HG03108 (cell line): ENCODE results near the gene INPP4B.
"Not testable (repeated sequence)": the region's sequence is repeated elsewhere in the genome, so short reads cannot be mapped to it uniquely, and the experiment has no call there.

ENCODE experiments used
- ATAC-seq: cut with Tn5 transposase; IDR thresholded peaks from one replicate; pipeline ENCODE4 v1.9.1; 2021; ENCODE audit warnings: moderate library complexity; ENCODE audit not compliant: unreplicated experiment

Gene INPP4B

GRCh38 chr4:142826503-142827241 lies 19.4 kb downstream of the INPP4B start:
- ATAC-seq: no peak

- no peak for ATAC-seq
These were observed 21.7 kb downstream of the INPP4B start for GRCh38 chr4:142824368-142824767.

- ATAC-seq: no peak
These were observed 22.3 kb downstream of the INPP4B start for GRCh38 chr4:142823796-142824195.

- no peak for ATAC-seq
These were observed 27.6 kb downstream of the INPP4B start for GRCh38 chr4:142818476-142818875.

GRCh38 chr4:142818031-142818430 lies 28.1 kb downstream of the INPP4B start:
- ATAC-seq: no peak

- ATAC-seq: no peak
These were observed 28.7 kb downstream of the INPP4B start for GRCh38 chr4:142817442-142817841.

GRCh38 chr4:142815834-142816233 lies 30.3 kb downstream of the INPP4B start:
- no peak for ATAC-seq

- ATAC-seq: no peak
These were observed 32.7 kb downstream of the INPP4B start for GRCh38 chr4:142813388-142813787.

- ATAC-seq: no peak
These were observed 34.0 kb downstream of the INPP4B start for GRCh38 chr4:142812091-142812490.

- no peak for ATAC-seq
These were observed 35.1 kb downstream of the INPP4B start for GRCh38 chr4:142811034-142811433.

- no peak for ATAC-seq
These were observed 36.5 kb downstream of the INPP4B start for GRCh38 chr4:142809559-142809958.

GRCh38 chr4:142803879-142804278 lies 42.2 kb downstream of the INPP4B start:
- not testable (repeated sequence) for ATAC-seq

GRCh38 chr4:142801966-142802365 lies 44.1 kb downstream of the INPP4B start:
- no peak for ATAC-seq

GRCh38 chr4:142781114-142781513 lies 65.0 kb downstream of the INPP4B start:
- no peak for ATAC-seq

- ATAC-seq: no peak
These were observed 67.2 kb downstream of the INPP4B start for GRCh38 chr4:142778900-142779299.

GRCh38 chr4:142778430-142778829 lies 67.7 kb downstream of the INPP4B start:
- ATAC-seq: no peak

- no peak for ATAC-seq
These were observed 68.9 kb downstream of the INPP4B start for GRCh38 chr4:142777045-142777743.

- no peak for ATAC-seq
These were observed 70.1 kb downstream of the INPP4B start for GRCh38 chr4:142776026-142776425.

GRCh38 chr4:142773505-142773904 lies 72.6 kb downstream of the INPP4B start:
- ATAC-seq: no peak

- no peak for ATAC-seq
These were observed 83.8 kb downstream of the INPP4B start for GRCh38 chr4:142762280-142762679.

GRCh38 chr4:142752202-142752786 lies 93.8 kb downstream of the INPP4B start:
- no peak for ATAC-seq
